ENCODE results near the gene CRB2. TPM values are rescaled to one million over a fixed set of nuclear protein-coding genes. Genes with fewer than 3 reads are reported as not detected.
A peak's percentile ranks its signal among the peaks of the same experiment; 100 is the strongest.

Gene CRB2
- total RNA-seq, 2 experiments from 2014 or later, result 0.03 TPM; not detected in 1

DNA sequence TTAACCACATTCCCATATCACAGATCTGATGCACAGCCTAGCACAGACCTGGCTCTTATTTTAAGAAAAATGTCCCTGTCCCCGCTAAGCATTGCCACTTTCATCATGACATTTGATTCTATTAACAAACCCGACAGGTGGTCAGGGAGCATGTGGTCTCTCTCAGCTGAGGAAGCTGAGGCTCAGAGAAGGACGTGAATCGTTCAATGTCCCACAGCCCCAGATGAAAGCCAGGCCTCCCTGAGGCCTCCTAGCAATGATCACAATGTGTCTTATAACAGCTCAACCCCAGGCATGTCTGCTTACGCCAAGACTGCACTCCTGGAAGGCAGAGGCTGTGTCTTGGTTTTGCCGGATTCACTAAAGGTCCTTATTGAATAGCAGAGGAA lies 10.4 kb upstream of the CRB2 start:
- Mint-ChIP-seq H3K4me3 (no peak overlapping the region), H3K36me3 (ENCODE audit: low read depth) (no peaks in the 10 kb centered on the region), H3K4me1 (peaks cover 12% of the 10 kb centered on the region), H3K27me3 (no peaks in the 10 kb centered on the region), H3K9me3 (no peaks in the 10 kb centered on the region), H3K27ac (no peak overlapping the region)
- no peak for DNase-seq
- POLR2A ChIA-PET, result no interaction called here
- CTCF ChIA-PET, result interaction anchor here (1.8 kb wide), 1 partner anchor 8 kb away, joined by 6 read pairs; no protein-coding TSS in a partner anchor

DNA sequence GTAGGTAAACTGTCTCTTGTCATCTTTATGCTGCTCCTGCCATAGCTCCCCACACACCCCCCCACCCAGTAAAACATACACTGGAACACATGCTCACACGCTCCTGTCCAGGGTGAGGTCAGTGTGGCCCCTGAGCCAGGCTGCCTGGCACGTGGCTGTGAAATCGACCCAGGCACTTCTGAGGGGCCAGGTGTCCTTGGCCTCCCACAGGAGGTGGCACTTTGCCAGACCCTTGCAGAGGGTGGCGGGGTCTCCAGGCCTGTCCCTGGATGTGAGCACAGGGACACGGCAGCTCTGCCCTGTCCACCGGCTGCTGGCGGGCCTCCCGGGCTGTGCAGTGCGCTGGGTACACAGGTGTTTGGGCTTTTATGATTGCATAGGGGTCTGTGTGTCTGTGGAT lies 10.0 kb upstream of the CRB2 start:
- Mint-ChIP-seq H3K9me3 (no peaks in the 10 kb centered on the region), H3K27me3 (no peaks in the 10 kb centered on the region), H3K27ac (no peak overlapping the region), H3K4me1 (peaks cover 8% of the 10 kb centered on the region), H3K4me3 (no peak overlapping the region), H3K36me3 (ENCODE audit: low read depth) (no peaks in the 10 kb centered on the region)
- ChIA-PET CTCF (interaction anchor here (1.8 kb wide), 1 partner anchor 8 kb away, joined by 6 read pairs; no protein-coding TSS in a partner anchor), POLR2A (no interaction called here)
- DNase-seq, result no peak

DNA sequence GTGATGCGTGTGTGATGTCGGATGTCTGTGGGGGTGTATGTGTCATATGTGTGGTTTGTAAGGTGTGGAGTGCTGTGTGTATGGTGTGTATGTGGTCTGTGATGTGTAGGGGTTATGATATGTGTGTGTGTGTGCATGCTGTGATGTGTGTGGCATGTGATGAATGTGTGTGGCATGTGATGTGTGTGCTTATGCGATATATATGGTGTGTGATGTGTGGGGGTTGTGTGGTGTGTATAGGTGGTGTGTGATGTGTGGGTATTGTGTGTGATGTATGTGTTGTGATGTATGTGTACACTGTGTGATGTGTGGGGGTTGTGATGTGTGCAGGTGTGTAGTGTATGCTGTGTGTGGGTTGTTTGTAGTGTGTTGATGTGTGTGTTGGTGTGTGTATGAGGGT lies 9.2 kb upstream of the CRB2 start:
- DNase-seq, result no peak
- no peak overlapping the region for H3K27ac Mint-ChIP-seq
- H3K36me3 Mint-ChIP-seq (ENCODE audit: low read depth), result no peaks in the 10 kb centered on the region
- ChIA-PET CTCF (no interaction called here), POLR2A (no interaction called here)
- H3K27me3 Mint-ChIP-seq, result no peaks in the 10 kb centered on the region
- H3K9me3 Mint-ChIP-seq, result no peaks in the 10 kb centered on the region
- H3K4me3 Mint-ChIP-seq, result no peak overlapping the region
- H3K4me1 Mint-ChIP-seq, result peaks cover 1% of the 10 kb centered on the region

DNA sequence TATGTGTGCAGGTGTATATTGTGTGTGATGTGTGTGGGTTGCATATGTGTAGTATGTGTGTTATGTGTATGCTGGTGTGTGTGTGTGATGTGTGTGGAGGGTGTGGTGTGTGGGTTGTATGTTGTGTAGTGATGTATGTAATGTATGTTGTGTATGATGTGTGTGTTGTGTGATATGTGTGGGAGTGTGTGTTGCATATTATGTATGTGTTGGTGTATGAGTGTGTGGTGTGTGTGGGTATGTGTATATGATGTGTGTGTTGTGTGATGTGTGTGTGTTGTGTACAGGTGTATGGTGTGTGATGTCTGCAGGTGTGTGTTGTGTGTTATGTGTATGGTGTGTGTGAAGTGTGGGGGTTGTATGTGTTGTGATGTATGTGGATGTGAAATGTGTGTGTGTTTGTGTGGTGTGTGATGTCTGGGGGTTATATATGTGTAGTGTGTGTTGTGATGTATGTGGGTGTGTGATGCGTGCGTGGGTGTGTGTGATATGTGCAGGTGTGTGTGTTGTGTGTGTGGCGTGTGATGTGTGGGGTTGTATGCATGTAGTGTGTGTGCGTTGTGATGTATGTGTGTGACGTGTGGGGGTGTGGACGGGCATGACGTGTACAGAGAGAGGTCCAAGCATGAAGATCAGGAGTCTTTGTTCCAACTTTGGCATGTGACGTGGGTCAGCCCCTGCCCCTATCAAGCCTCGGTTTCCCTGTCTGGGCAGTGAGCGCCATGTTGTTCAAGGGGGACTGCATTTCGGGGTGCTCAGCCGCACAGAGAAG lies 8.5 kb upstream of the CRB2 start:
- CTCF ChIA-PET, result interaction anchor here (2.8 kb wide), 1 partner anchor 245 kb away, joined by 16 read pairs; no protein-coding TSS in a partner anchor
- Mint-ChIP-seq H3K27me3 (peaks cover 2% of the 10 kb centered on the region), H3K4me1 (no peaks in the 10 kb centered on the region), H3K27ac (no peak overlapping the region), H3K4me3 (no peak overlapping the region), H3K36me3 (ENCODE audit: low read depth) (no peaks in the 10 kb centered on the region), H3K9me3 (no peaks in the 10 kb centered on the region)
- DNase-seq, result no peak
- POLR2A ChIA-PET, result no interaction called here

DNA sequence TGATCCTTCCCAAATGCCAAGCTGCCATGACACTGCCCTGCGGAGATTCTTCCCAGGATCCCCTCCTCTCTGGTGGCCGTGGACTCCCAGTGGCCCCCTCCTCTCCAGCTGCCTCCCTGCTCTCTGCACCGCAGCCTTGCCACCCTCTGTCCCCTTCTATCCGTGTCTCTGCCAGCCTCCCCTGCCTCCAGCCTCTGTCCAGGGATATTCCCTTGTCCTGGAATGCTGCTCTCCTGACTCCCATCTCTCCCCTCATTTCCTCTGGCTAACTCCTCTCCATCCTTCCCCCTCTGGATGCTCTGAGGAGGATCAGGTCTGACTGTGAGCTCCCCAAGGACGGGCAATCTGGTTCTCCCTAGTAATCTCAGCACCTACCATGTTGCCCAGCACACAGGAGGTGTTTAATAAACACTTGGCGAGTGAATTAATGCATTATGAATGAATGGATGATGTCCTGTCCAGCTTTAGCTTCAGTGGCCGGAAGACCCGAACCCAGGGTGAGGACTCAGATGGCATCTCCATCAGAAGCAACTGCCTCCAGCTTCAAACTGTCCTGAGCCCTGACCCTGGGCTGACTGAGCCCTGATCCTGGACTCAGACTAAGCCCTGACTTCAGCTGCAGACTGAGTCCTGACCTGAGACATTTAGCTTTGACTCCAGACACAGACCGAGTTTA lies 7.5 kb upstream of the CRB2 start:
- ChIA-PET CTCF (interaction anchor here (0.5 to 2.8 kb wide), 17 partner anchors 9 to 1219 kb away, joined by 3 to 33 read pairs (median 7); partner anchors contain the start of gene STRBP), POLR2A (interaction anchor here (2.3 kb wide), 1 partner anchor 9 kb away, joined by 8 read pairs; no protein-coding TSS in a partner anchor)
- no peaks in the 10 kb centered on the region for H3K9me3 Mint-ChIP-seq
- no peaks in the 10 kb centered on the region for H3K4me1 Mint-ChIP-seq
- no peak for DNase-seq
- no peak overlapping the region for H3K4me3 Mint-ChIP-seq
- H3K27ac Mint-ChIP-seq, result no peak overlapping the region
- H3K27me3 Mint-ChIP-seq, result peaks cover 6% of the 10 kb centered on the region
- H3K36me3 Mint-ChIP-seq (ENCODE audit: low read depth), result no peaks in the 10 kb centered on the region

DNA sequence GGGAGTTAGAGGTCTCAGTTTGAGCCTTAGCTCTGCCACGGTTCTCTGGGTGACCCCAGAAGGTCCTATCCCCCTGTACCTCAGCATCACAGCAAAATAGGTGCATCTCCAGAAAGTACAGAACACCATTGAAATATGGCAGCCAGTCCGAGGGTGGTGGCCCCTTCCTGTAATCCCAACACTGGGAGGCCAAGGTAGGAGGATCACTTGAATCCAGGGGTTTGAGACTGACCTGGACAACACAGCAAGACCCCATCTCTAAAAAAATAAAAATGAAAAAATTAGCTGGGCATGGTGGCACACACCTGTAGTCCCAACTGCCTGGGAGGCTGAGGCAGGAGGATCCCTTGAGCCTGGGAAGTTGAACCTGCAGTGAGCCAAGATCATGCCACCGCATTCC lies 7.0 kb upstream of the CRB2 start:
- no peak overlapping the region for H3K27ac Mint-ChIP-seq
- no peaks in the 10 kb centered on the region for H3K36me3 Mint-ChIP-seq (ENCODE audit: low read depth)
- H3K27me3 Mint-ChIP-seq, result peaks cover 6% of the 10 kb centered on the region
- H3K9me3 Mint-ChIP-seq, result no peaks in the 10 kb centered on the region
- no peak for DNase-seq
- CTCF ChIA-PET, result interaction anchor here (0.5 to 2.8 kb wide), 23 partner anchors 10 to 473 kb away, joined by 3 to 33 read pairs (median 5); partner anchors contain the start of gene STRBP
- no peaks in the 10 kb centered on the region for H3K4me1 Mint-ChIP-seq
- no peak overlapping the region for H3K4me3 Mint-ChIP-seq
- POLR2A ChIA-PET, result interaction anchor here (1.3 to 2.3 kb wide), 2 partner anchors 10 to 14 kb away, joined by 4 to 8 read pairs; no protein-coding TSS in a partner anchor

DNA sequence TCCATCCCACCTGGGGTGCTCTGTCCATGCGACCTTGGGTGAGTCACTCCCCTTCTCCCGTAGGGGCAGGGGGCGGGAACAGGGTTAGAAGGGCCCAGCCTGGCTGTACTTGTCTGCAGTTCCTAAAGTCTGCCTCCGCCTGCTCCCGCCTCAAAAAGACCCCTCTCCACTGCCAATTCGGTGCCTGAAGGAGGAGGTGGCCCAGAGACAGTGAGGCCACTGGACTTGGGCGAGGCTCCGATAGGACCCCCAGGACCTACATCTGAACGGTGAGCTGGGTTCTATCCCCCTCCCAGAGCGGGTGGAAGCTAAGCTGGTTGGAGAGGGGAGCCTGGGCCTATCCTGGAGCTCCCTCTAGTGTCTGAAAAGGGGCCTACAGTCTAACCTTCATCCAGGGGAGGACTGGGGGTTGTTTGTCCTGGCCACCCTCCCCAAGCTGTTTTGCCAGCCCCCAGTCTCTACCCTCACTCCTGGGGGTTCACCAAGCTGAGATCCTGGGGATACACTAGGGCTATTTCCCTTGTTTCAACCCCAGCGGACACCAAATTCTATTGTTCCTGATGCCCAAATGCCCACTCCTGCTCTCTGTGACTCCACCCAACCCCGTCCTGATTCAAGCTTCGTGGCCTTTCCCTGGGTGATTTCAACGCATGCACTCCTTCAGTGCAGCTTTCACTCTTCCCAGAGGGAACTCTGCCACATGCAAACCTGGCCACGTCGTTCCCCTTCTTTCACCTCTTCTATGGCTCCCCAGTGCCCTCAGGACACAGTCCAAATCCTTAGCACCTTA lies 6.1 kb upstream of the CRB2 start:
- no peak overlapping the region for H3K4me3 Mint-ChIP-seq
- H3K4me1 Mint-ChIP-seq, result no peaks in the 10 kb centered on the region
- H3K27ac Mint-ChIP-seq, result no peak overlapping the region
- ChIA-PET CTCF (interaction anchor here (0.7 to 2.8 kb wide), 42 partner anchors 9 to 889 kb away, joined by 3 to 33 read pairs (median 4); partner anchors contain the start of gene STRBP), POLR2A (interaction anchor here (1.3 to 2.3 kb wide), 3 partner anchors 11 to 267 kb away, joined by 3 to 8 read pairs (median 4); no protein-coding TSS in a partner anchor)
- H3K36me3 Mint-ChIP-seq (ENCODE audit: low read depth), result no peaks in the 10 kb centered on the region
- peaks cover 6% of the 10 kb centered on the region for H3K27me3 Mint-ChIP-seq
- H3K9me3 Mint-ChIP-seq, result no peaks in the 10 kb centered on the region
- peak; percentile 71 for DNase-seq

DNA sequence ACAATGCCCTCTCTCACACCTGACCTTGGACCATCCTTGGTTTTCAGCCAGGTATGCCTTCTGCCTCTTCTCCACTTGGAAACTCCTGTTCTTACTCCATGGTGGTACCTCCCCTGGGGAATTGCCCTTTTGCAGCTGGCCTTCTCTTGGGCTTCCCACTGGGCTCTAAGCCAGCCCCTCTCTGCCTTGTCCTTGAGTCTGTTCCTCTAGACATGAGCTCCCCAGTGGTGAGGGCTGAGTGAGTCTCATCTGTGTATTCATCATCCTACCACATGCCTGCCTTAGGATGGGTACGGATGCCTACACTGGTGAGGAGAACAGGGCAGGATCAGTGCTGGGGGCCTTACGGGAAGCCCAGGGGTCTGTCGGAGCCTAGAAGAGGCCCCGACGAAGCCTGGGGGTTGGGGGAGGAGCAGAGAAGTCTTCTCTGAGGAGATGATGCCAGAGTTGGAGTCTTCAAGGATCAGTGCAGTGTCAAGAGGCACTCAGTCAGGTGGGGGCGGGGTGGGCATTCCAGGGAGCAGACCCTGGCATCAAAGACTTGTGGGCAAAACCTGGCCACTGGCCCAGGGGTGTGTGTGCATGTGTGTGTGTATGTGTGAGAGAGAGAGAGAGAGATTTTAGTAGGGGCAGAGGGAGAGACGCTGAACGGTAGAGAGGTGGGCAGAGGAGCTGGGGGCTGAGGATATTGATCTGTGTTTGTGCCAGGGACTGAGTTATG lies 5.2 kb upstream of the CRB2 start:
- no peaks in the 10 kb centered on the region for H3K9me3 Mint-ChIP-seq

DNA sequence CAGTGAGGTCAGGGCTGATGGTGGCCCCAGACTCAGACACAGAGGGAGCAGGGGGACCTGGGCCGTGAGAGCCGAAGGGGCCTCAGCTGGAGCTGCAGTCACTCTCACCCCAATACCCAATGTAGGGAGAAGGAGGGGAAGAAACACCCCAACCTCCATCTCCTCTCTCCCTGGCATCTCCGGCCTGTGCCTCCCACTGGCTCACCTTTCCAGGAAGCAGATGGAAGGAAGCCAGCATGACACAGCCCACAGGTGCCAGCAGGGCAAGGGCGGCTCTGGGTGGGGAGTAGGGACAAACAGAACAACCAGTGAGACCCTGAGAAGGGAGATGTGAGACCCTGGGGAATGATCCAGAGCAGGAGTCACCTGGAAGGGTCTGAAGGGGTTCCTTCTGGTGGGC lies 3.0 kb upstream of the CRB2 start:
- DNase-seq, result no peak
- no peaks in the 10 kb centered on the region for H3K9me3 Mint-ChIP-seq
- H3K4me1 Mint-ChIP-seq, result no peaks in the 10 kb centered on the region
- ChIA-PET POLR2A (no interaction called here), CTCF (interaction anchor here (2.5 kb wide), 1 partner anchor 272 kb away, joined by 7 read pairs; no protein-coding TSS in a partner anchor)
- H3K27ac Mint-ChIP-seq, result no peak overlapping the region
- H3K27me3 Mint-ChIP-seq, result peaks cover 6% of the 10 kb centered on the region
- H3K4me3 Mint-ChIP-seq, result no peak overlapping the region
- H3K36me3 Mint-ChIP-seq (ENCODE audit: low read depth), result no peaks in the 10 kb centered on the region

More for the DNA sequence above, 5.2 kb upstream of the CRB2 start:
- H3K4me1 Mint-ChIP-seq, result no peaks in the 10 kb centered on the region
- H3K27me3 Mint-ChIP-seq, result peaks cover 6% of the 10 kb centered on the region
- CTCF ChIA-PET, result interaction anchor here (0.6 to 2.8 kb wide), 24 partner anchors 9 to 890 kb away, joined by 3 to 33 read pairs (median 5); partner anchors contain the start of gene STRBP
- H3K27ac Mint-ChIP-seq, result no peak overlapping the region
- POLR2A ChIA-PET, result interaction anchor here (1.3 kb wide), 1 partner anchor 268 kb away, joined by 3 read pairs; no protein-coding TSS in a partner anchor
- H3K36me3 Mint-ChIP-seq (ENCODE audit: low read depth), result no peaks in the 10 kb centered on the region
- DNase-seq, result no peak
- no peak overlapping the region for H3K4me3 Mint-ChIP-seq

DNA sequence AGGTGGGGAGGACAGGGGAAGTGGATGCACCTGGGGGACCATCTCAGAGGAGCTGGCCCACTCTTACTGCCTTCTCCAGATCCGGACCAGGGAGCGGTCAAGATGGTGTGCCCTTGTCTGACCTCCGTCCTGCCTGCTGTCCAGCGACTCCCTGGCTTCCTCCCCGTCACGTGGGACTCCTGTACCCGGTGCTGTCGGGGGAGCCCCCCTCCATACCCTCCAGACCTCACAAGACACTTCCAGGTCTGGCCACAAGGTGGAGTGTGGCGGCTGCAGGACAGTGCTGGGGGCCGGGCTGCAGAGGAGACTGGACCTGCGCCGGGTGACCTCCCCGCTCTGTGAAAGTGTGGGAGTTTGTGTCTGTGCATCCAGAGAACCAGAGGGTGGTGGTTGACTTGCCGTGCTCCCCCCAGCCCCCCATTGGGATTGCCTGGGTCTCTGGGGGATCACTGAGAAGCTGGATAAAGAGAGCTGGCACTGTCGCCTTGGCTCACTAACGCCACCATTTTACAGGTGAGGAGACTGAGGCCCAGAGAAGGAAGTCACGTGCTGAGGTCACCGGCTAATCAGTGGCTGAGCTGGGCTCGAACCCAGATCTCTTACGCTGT lies 1.9 kb upstream of the CRB2 start:
- DNase-seq, result peak; percentile 58
- Mint-ChIP-seq H3K27me3 (peaks cover 6% of the 10 kb centered on the region), H3K4me1 (peaks cover 6% of the 10 kb centered on the region), H3K36me3 (ENCODE audit: low read depth) (no peaks in the 10 kb centered on the region), H3K4me3 (no peak overlapping the region), H3K27ac (no peak overlapping the region), H3K9me3 (no peaks in the 10 kb centered on the region)
- POLR2A ChIA-PET, result no interaction called here
- CTCF ChIA-PET, result interaction anchor here (0.6 to 2.5 kb wide), 8 partner anchors 9 to 689 kb away, joined by 3 to 28 read pairs (median 6); no protein-coding TSS in a partner anchor

DNA sequence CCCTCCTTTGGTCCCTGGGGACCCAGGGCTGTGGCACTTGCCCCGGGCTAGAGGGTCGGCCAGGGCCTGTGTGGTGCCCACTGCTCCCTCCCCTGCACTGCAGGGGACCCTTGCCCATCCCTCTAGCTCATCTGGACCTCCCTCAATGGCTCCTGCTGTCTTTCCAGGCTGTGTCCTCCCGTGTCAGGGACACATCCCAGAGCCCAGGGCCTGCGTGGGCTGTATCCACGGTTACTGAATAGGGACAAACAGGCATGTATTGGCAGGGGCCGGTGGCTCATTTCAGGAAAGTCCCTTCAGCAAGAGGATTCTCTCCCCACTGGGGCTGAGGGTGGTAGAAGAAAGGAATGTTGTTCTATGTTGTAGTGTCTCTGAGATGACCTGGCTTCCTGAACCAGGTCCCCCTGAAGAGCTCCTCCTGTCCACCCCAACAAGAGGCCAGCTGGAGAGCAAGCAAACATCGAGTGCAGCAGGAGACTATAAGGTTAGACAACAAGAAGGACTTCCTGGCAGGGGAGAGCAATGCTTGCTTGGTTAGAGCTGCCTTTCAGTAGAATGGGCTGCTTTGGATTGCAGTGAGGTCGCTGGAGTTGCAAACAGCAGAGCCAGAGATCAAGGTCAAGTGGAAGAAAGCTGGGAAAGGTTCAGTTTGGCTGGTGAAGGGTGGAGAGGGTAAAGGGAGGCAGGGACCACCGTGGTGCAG lies 1.0 kb upstream of the CRB2 start:
- Mint-ChIP-seq H3K4me1 (peaks cover 14% of the 10 kb centered on the region), H3K9me3 (no peaks in the 10 kb centered on the region), H3K36me3 (ENCODE audit: low read depth) (no peaks in the 10 kb centered on the region), H3K4me3 (no peak overlapping the region), H3K27me3 (peaks cover 6% of the 10 kb centered on the region), H3K27ac (no peak overlapping the region)
- no peak for DNase-seq
- ChIA-PET CTCF (interaction anchor here (1.0 to 2.5 kb wide), 7 partner anchors 10 to 274 kb away, joined by 3 to 28 read pairs (median 6); no protein-coding TSS in a partner anchor), POLR2A (no interaction called here)
